Smooth muscle cell (in vitro differentiated cells): ENCODE results near the gene TRAPPC3. TPM values are rescaled to one million over a fixed set of nuclear protein-coding genes. Genes with fewer than 3 reads are reported as not detected.

Experiments used
- DNase-seq: peaks from one replicate; lab custom pipeline; 2025; ENCODE audit not compliant: unreplicated experiment; lab: John Stamatoyannopoulos, UW
- H2AFZ ChIP-seq: fragments of 200-600 bp; sonication (generic); 2 replicates; pipeline ENCODE4 v1.6.0; 2016; ENCODE audit warnings: antibody characterized with exemption, low read depth, mild to moderate bottlenecking
- H3F3A ChIP-seq: fragments of 200-600 bp; sonication (generic); 2 replicates; pipeline ENCODE4 v1.6.0; 2017; ENCODE audit warnings: antibody characterized with exemption, low read depth
- H3K27ac ChIP-seq: fragments of 200-600 bp; sonication (generic); 2 replicates; pipeline ENCODE4 v1.5.1; 2016; ENCODE audit warnings: low read depth, mild to moderate bottlenecking
- H3K27me3 ChIP-seq: fragments of 200-600 bp; sonication (generic); 2 replicates; pipeline ENCODE4 v1.6.1; 2016; ENCODE audit warnings: low read depth, mild to moderate bottlenecking
- H3K36me3 ChIP-seq: fragments of 200-600 bp; sonication (generic); 2 replicates; pipeline ENCODE4 v1.5.1; 2016; ENCODE audit warnings: low read depth
- H3K4me1 ChIP-seq: fragments of 200-600 bp; sonication (generic); 2 replicates; pipeline ENCODE4 v1.5.1; 2016; ENCODE audit warnings: low read depth
- H3K4me2 ChIP-seq: fragments of 200-600 bp; sonication (generic); 2 replicates; pipeline ENCODE4 v1.6.0; 2016; ENCODE audit warnings: mild to moderate bottlenecking
- H3K4me3 ChIP-seq: fragments of 200-600 bp; sonication (generic); 2 replicates; pipeline ENCODE4 v1.5.1; 2016; ENCODE audit warnings: mild to moderate bottlenecking
- H3K79me2 ChIP-seq: fragments of 200-600 bp; sonication (generic); 2 replicates; pipeline ENCODE4 v1.6.0; 2016; ENCODE audit warnings: low read depth, mild to moderate bottlenecking
- H3K9ac ChIP-seq: fragments of 200-600 bp; sonication (generic); 2 replicates; pipeline ENCODE4 v1.6.0; 2016; ENCODE audit warnings: low read depth
- H3K9me3 ChIP-seq: fragments of 200-600 bp; sonication (generic); replicated peaks from 2 replicates; pipeline ENCODE4 v1.5.1; 2016; ENCODE audit warnings: low read depth
- H4K20me1 ChIP-seq: fragments of 200-600 bp; sonication (generic); 2 replicates; pipeline ENCODE4 v1.6.0; 2016; ENCODE audit warnings: low read depth
- WGBS: methylation state at CpG from one replicate; pipeline ENCODE4 v1.1.7; 2016; ENCODE audit warnings: low lambda C conversion rate; 5-methylcytosine and 5-hydroxymethylcytosine counted together
- polyA plus RNA-seq: library from polyadenylated mRNA; unstranded; fragments of >200 nt; fragmentation: Nextera tagmentation; extraction: Ambion mirVana; gene quantifications from 2 replicates; pipeline ENCODE4 v1.2.1, GENCODE V29; 2016
- total RNA-seq: library from RNA; depleted of rRNA; stranded (reverse); fragments of >200 nt; gene quantifications from 2 replicates; pipeline ENCODE4 v1.2.3, GENCODE V29; 2014
- TF ChIP-seq, protein P1 (sequence below): fragments of 200-600 bp; sonication (generic); IDR thresholded peaks from 2 replicates; pipeline ENCODE4 v1.5.1; 2017; ENCODE audit warnings: borderline replicate concordance, mild to moderate bottlenecking, antibody characterized with exemption; ENCODE audit not compliant: insufficient read depth, poor library complexity, severe bottlenecking

TRAPPC3 gene
- total and polyA plus RNA-seq, 2 experiments from 2014 or later = 67.8 to 113 TPM

DNA sequence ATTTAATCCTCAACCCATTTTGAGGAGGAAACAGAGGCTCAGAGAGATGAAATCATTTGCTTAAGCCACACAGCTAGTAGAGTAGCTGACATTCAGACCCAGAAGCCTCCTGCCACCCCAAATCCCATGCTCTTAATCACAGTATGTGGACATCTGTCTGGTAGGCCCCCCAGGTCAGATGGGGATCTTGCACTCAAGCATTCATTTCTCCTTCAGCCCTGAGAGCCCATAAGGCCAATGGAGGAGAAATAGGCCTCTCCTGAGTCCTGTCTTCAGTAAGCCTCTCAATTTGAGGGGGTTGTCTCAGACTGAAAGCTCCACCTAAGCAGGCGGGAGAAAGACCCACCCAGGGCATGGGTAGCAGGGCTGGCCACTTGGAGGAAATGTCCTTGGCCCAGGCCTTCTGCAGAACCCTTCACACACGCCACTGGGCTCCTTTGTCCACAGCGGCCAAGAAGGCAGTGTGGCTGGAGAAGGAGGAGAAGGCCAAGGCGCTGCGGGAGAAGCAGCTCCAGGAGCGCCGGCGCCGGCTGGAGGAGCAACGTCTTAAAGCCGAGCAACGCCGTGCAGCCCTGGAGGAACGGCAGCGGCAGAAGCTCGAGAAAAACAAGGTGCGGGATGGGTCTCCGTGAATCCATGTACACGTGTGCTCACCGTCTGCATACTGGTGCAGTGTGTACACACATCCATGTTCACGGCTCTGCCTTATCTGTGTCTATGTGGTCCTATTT, 22.9 kb upstream of the TRAPPC3 start:
- 98% methylated on average over 21 of the region's 21 CpGs for WGBS
- Histone ChIP-seq H3K4me2 (peak overlapping the region; percentile 29), H2AFZ (no peak overlapping the region), H3K4me1 (peaks cover 3% of the 10 kb centered on the region), H3K27ac (peak overlapping the region; percentile 85), H3F3A (peaks cover 3% of the 10 kb centered on the region), H3K79me2 (peaks cover 80% of the 10 kb centered on the region), H3K27me3 (no peaks in the 10 kb centered on the region), H3K4me3 (no peak overlapping the region), H3K36me3 (no peaks in the 10 kb centered on the region), H3K9me3 (no peaks in the 10 kb centered on the region), H4K20me1 (peaks cover 93% of the 10 kb centered on the region), H3K9ac (peak overlapping the region; percentile 65)
- TF ChIP-seq, protein P1, sequence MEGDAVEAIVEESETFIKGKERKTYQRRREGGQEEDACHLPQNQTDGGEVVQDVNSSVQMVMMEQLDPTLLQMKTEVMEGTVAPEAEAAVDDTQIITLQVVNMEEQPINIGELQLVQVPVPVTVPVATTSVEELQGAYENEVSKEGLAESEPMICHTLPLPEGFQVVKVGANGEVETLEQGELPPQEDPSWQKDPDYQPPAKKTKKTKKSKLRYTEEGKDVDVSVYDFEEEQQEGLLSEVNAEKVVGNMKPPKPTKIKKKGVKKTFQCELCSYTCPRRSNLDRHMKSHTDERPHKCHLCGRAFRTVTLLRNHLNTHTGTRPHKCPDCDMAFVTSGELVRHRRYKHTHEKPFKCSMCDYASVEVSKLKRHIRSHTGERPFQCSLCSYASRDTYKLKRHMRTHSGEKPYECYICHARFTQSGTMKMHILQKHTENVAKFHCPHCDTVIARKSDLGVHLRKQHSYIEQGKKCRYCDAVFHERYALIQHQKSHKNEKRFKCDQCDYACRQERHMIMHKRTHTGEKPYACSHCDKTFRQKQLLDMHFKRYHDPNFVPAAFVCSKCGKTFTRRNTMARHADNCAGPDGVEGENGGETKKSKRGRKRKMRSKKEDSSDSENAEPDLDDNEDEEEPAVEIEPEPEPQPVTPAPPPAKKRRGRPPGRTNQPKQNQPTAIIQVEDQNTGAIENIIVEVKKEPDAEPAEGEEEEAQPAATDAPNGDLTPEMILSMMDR = no peak
- DNase-seq = no peak

DNA sequence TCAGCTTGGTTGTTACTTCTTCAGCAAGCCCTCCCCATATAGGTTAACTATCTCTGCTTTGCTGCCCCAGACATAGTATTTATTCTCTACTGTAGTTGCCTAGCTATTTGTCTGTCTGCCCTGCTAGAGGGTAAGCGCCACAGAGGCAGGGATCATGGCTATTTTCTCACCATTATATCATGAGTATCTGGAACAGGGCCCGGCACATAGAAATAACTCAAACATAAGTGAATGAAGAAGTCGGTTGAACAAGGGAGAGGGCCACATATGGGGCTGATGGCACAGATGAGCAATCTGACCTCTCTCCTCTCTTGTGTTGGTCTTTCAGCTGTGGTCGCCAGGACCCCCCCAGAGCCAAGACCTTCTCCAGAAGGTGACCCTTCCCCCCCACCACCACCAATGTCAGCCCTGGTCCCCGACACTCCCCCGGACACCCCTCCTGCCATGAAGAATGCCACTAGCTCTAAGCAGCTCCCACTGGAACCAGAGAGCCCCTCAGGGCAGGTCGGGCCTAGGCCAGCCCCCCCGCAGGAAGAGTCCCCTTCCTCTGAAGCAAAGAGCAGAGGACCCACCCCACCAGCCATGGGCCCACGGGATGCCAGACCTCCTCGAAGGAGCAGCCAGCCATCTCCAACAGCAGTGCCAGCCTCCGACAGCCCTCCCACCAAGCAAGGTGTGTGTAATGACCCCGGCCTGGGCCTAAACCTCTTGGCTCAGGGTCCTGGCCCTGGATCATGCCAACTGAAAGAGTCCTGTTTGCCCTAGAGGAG, 21.5 kb upstream of the TRAPPC3 start:
- Histone ChIP-seq H3K27ac (peak overlapping the region; percentile 85), H3K4me1 (peaks cover 3% of the 10 kb centered on the region), H2AFZ (no peak overlapping the region), H3F3A (peaks cover 3% of the 10 kb centered on the region), H3K79me2 (peaks cover 92% of the 10 kb centered on the region), H3K4me3 (no peak overlapping the region), H3K36me3 (no peaks in the 10 kb centered on the region), H4K20me1 (peaks cover 97% of the 10 kb centered on the region), H3K9me3 (no peaks in the 10 kb centered on the region), H3K27me3 (no peaks in the 10 kb centered on the region), H3K9ac (no peak overlapping the region), H3K4me2 (no peak overlapping the region)
- 95% methylated on average over 9 of the region's 12 CpGs for WGBS
- no peak for DNase-seq
- TF ChIP-seq, protein P1 = no peak

DNA sequence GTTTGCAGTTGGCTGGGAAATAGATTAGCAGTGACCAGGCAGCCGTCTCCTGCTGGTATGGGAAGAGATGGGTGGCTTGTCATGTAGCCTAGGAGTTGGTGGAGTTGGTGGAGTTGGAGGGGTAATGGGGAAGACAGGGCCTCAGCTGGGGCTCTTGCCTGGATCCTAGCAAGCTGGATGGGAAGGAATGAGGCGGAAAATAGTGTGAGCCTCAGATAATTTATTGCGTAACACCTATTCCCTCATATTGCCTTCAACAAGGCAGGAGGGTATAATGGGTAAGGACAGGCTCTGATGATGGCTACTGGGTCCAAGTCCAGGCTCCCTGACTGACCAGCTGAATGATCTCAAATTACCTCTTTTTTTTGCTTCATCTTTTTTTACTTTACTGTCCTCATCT, 19.2 kb upstream of the TRAPPC3 start:
- peaks cover 94% of the 10 kb centered on the region for H3K79me2 ChIP-seq
- H4K20me1 ChIP-seq = peaks cover 98% of the 10 kb centered on the region
- WGBS = 84% methylated on average over 3 of the region's 3 CpGs
- no peaks in the 10 kb centered on the region for H3K36me3 ChIP-seq
- no peak for DNase-seq
- H3F3A ChIP-seq = no peaks in the 10 kb centered on the region
- H3K27ac ChIP-seq = peak overlapping the region; percentile 95
- no peak overlapping the region for H2AFZ ChIP-seq
- no peak overlapping the region for H3K4me2 ChIP-seq
- H3K27me3 ChIP-seq = no peaks in the 10 kb centered on the region
- H3K4me1 ChIP-seq = peaks cover 3% of the 10 kb centered on the region
- no peak overlapping the region for H3K4me3 ChIP-seq
- H3K9me3 ChIP-seq = no peaks in the 10 kb centered on the region
- H3K9ac ChIP-seq = no peak overlapping the region
- TF ChIP-seq, protein P1 = no peak
